Erythroblast (primary cell): ENCODE data around the gene LGMN.

Experiments used
- GATA1 ChIP-seq: IDR thresholded peaks from 2 replicates; pipeline ENCODE4 v1.6.1; 2011; ENCODE audit warnings: low read depth, mild to moderate bottlenecking, control low read depth, low read length, moderate library complexity
- POLR2A ChIP-seq: IDR thresholded peaks from 2 replicates; pipeline ENCODE4 v1.6.1; 2011; ENCODE audit warnings: mild to moderate bottlenecking, low read length

- TF ChIP-seq POLR2A: no peak
- no peak for TF ChIP-seq GATA1
These were observed 6.5 kb upstream of the LGMN start for GRCh38 chr14:92754966-92755365.
